Smooth muscle cell (in vitro differentiated cells): Measurements from ENCODE around the gene TAGAP. TPM values are rescaled to one million over a fixed set of nuclear protein-coding genes. Genes with fewer than 3 reads are reported as not detected.

ENCODE experiments used
- DNase-seq: peaks from one replicate; lab custom pipeline; 2025; ENCODE audit not compliant: unreplicated experiment; lab: John Stamatoyannopoulos, UW
- H2AFZ ChIP-seq: fragments of 200-600 bp; sonication (generic); 2 replicates; pipeline ENCODE4 v1.6.0; 2016; ENCODE audit warnings: antibody characterized with exemption, low read depth, mild to moderate bottlenecking
- H3F3A ChIP-seq: fragments of 200-600 bp; sonication (generic); 2 replicates; pipeline ENCODE4 v1.6.0; 2017; ENCODE audit warnings: antibody characterized with exemption, low read depth
- H3K27ac ChIP-seq: fragments of 200-600 bp; sonication (generic); 2 replicates; pipeline ENCODE4 v1.5.1; 2016; ENCODE audit warnings: low read depth, mild to moderate bottlenecking
- H3K27me3 ChIP-seq: fragments of 200-600 bp; sonication (generic); 2 replicates; pipeline ENCODE4 v1.6.1; 2016; ENCODE audit warnings: low read depth, mild to moderate bottlenecking
- H3K36me3 ChIP-seq: fragments of 200-600 bp; sonication (generic); 2 replicates; pipeline ENCODE4 v1.5.1; 2016; ENCODE audit warnings: low read depth
- H3K4me1 ChIP-seq: fragments of 200-600 bp; sonication (generic); 2 replicates; pipeline ENCODE4 v1.5.1; 2016; ENCODE audit warnings: low read depth
- H3K4me2 ChIP-seq: fragments of 200-600 bp; sonication (generic); 2 replicates; pipeline ENCODE4 v1.6.0; 2016; ENCODE audit warnings: mild to moderate bottlenecking
- H3K4me3 ChIP-seq: fragments of 200-600 bp; sonication (generic); 2 replicates; pipeline ENCODE4 v1.5.1; 2016; ENCODE audit warnings: mild to moderate bottlenecking
- H3K79me2 ChIP-seq: fragments of 200-600 bp; sonication (generic); 2 replicates; pipeline ENCODE4 v1.6.0; 2016; ENCODE audit warnings: low read depth, mild to moderate bottlenecking
- H3K9ac ChIP-seq: fragments of 200-600 bp; sonication (generic); 2 replicates; pipeline ENCODE4 v1.6.0; 2016; ENCODE audit warnings: low read depth
- H3K9me3 ChIP-seq: fragments of 200-600 bp; sonication (generic); replicated peaks from 2 replicates; pipeline ENCODE4 v1.5.1; 2016; ENCODE audit warnings: low read depth
- H4K20me1 ChIP-seq: fragments of 200-600 bp; sonication (generic); 2 replicates; pipeline ENCODE4 v1.6.0; 2016; ENCODE audit warnings: low read depth
- WGBS: methylation state at CpG from one replicate; pipeline ENCODE4 v1.1.7; 2016; ENCODE audit warnings: low lambda C conversion rate; 5-methylcytosine and 5-hydroxymethylcytosine counted together
- polyA plus RNA-seq: library from polyadenylated mRNA; unstranded; fragments of >200 nt; fragmentation: Nextera tagmentation; extraction: Ambion mirVana; gene quantifications from 2 replicates; pipeline ENCODE4 v1.2.1, GENCODE V29; 2016
- total RNA-seq: library from RNA; depleted of rRNA; stranded (reverse); fragments of >200 nt; gene quantifications from 2 replicates; pipeline ENCODE4 v1.2.3, GENCODE V29; 2014
- TF ChIP-seq, protein P1 (sequence below): fragments of 200-600 bp; sonication (generic); IDR thresholded peaks from 2 replicates; pipeline ENCODE4 v1.5.1; 2017; ENCODE audit warnings: borderline replicate concordance, mild to moderate bottlenecking, antibody characterized with exemption; ENCODE audit not compliant: insufficient read depth, poor library complexity, severe bottlenecking

Gene TAGAP, protein sequence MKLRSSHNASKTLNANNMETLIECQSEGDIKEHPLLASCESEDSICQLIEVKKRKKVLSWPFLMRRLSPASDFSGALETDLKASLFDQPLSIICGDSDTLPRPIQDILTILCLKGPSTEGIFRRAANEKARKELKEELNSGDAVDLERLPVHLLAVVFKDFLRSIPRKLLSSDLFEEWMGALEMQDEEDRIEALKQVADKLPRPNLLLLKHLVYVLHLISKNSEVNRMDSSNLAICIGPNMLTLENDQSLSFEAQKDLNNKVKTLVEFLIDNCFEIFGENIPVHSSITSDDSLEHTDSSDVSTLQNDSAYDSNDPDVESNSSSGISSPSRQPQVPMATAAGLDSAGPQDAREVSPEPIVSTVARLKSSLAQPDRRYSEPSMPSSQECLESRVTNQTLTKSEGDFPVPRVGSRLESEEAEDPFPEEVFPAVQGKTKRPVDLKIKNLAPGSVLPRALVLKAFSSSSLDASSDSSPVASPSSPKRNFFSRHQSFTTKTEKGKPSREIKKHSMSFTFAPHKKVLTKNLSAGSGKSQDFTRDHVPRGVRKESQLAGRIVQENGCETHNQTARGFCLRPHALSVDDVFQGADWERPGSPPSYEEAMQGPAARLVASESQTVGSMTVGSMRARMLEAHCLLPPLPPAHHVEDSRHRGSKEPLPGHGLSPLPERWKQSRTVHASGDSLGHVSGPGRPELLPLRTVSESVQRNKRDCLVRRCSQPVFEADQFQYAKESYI
- total RNA-seq (not detected in 2 replicates), polyA plus RNA-seq (not detected in 2 replicates)

DNA sequence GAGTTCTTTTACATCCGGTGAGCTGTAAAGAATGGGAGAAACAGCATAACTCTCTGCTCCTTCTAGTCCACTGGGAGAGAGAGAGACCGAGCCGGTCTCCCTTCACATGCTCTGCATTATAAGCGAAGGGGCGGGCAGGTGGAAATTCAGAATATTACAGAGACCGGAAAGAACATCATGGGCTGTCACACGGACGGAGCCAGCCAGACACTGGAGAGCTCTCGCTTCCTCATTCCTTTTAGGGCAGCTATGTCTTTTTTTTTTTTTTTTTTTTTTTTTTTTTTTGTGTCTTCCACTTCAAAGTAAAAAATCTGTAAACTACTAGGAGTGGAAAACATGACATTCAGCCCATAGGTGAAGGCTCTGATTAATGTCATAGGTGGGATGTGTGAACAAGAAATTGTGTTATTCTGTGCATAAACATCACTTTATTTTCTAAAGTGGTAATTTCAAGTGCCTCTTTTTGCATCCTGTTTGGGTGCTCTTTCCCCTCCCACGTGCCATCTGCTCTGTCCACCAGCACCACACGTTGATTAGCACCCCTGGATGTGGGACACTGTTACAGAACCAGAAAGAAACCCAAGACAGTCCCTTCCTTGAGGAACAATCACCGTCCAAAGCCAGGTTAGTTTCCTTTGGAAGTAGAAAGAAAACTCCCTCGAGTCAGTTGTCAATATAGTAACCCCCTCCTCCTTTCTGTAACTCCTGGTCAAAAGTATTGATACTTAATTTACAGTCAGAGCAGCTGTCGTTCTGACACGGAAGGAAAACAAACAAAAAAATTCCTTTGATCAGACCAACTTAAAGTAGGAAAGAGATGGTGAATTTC lies at the start of gene TAGAP:
Gene TAGAP (minus strand): TSS at position 93 of the 829 bp plus-strand sequence. CDS start 845 bp downstream, outside the sequence.
- Histone ChIP-seq H3K4me2 (no peak within 1 kb of the TSS), H3K9me3 (no peaks in the 10 kb centered on the region)
- no peak for DNase-seq

DNA sequence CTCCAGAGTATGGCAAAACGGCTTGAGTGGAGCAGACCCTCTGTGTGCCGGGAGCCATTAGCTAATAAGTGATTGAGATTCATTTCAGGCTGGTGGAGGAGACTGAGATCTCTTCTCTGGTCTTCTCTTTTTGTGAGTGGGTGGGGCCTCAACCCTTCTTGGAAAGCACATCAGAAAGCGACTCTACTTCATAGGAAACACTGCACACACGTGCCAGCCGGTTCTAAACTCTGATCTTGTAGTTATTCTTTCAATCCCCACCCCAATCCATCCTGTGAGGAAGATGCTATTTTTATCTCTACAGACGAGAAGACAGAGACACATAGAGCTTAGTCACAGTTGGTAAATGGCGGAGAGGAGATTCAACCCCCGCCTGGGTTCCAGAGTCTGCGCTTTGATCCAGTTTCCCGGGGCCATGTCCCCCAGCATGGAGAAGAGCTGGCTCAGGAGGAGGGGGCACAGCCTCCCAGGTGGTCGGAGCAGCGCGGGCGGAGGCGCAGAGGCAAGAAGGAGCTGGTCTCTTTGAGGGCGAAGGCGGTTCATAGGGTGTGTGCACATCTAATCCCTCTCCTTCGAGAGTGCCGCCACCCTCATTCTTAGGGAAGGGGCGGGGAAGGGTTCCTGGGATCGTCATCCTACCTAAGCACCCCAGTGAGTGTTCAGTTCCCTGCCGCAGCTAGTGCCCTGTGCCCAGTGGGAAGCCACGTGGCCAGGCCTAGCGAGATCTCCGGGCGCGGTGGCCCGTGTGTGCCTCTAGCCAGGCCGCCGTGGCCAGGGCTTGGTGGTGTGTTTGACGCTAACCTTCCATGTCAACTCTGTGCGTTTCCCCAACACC lies 49.0 kb upstream of the TAGAP start:
- H3K79me2 ChIP-seq = no peaks in the 10 kb centered on the region
- H3K4me2 ChIP-seq = no peak overlapping the region
- no peak for DNase-seq
- H3K36me3 ChIP-seq = no peaks in the 10 kb centered on the region
- no peaks in the 10 kb centered on the region for H3F3A ChIP-seq
- TF ChIP-seq, protein P1, sequence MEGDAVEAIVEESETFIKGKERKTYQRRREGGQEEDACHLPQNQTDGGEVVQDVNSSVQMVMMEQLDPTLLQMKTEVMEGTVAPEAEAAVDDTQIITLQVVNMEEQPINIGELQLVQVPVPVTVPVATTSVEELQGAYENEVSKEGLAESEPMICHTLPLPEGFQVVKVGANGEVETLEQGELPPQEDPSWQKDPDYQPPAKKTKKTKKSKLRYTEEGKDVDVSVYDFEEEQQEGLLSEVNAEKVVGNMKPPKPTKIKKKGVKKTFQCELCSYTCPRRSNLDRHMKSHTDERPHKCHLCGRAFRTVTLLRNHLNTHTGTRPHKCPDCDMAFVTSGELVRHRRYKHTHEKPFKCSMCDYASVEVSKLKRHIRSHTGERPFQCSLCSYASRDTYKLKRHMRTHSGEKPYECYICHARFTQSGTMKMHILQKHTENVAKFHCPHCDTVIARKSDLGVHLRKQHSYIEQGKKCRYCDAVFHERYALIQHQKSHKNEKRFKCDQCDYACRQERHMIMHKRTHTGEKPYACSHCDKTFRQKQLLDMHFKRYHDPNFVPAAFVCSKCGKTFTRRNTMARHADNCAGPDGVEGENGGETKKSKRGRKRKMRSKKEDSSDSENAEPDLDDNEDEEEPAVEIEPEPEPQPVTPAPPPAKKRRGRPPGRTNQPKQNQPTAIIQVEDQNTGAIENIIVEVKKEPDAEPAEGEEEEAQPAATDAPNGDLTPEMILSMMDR = no peak
- no peaks in the 10 kb centered on the region for H4K20me1 ChIP-seq
- H3K9me3 ChIP-seq = no peaks in the 10 kb centered on the region
- H3K9ac ChIP-seq = no peak overlapping the region
- H3K27me3 ChIP-seq = no peaks in the 10 kb centered on the region
- H3K4me3 ChIP-seq = no peak overlapping the region
- H3K27ac ChIP-seq = no peak overlapping the region
- H2AFZ ChIP-seq = no peak overlapping the region
- H3K4me1 ChIP-seq = no peaks in the 10 kb centered on the region
- 85% methylated on average over 32 of the region's 32 CpGs for WGBS

More for the DNA sequence above, at the start of gene TAGAP:
- 68% methylated on average over 15 of the region's 15 CpGs for WGBS
- no peaks in the 10 kb centered on the region for H3F3A ChIP-seq
- H3K4me1 ChIP-seq = no peaks in the 10 kb centered on the region
- H3K4me3 ChIP-seq = peak within 1 kb of the TSS; percentile 13
- TF ChIP-seq, protein P1 = no peak
- no peak within 1 kb of the TSS for H2AFZ ChIP-seq
- H4K20me1 ChIP-seq = no peaks in the 10 kb centered on the region
- no peaks in the 10 kb centered on the region for H3K27me3 ChIP-seq
- H3K27ac ChIP-seq = no peak within 1 kb of the TSS
- no peaks in the 10 kb centered on the region for H3K36me3 ChIP-seq
- H3K9ac ChIP-seq = no peak within 1 kb of the TSS
- no peaks in the 10 kb centered on the region for H3K79me2 ChIP-seq

DNA sequence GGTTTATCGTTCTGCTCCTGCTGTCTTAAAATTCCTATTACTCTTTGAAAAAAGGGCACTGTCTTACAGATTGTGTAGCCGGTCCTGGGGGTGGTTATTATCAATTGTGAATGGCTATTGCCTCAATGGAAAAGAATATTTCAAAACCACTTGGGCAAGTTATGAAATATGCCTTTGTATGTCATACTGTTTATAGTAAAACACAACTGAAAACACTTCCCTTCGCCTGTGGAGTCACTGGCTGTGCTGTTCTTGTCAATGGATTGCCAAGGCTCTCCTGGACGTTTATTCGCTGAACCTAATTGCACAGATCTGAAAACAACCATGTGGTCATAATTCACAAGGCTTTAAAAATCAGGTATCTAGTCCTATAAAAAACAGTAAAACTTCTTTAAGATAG lies 47.8 kb upstream of the TAGAP start:
- Histone ChIP-seq H3K9me3 (no peaks in the 10 kb centered on the region), H3K27me3 (no peaks in the 10 kb centered on the region), H3F3A (no peaks in the 10 kb centered on the region), H3K4me3 (no peak overlapping the region), H3K27ac (no peak overlapping the region), H3K36me3 (no peaks in the 10 kb centered on the region), H3K79me2 (no peaks in the 10 kb centered on the region), H4K20me1 (no peaks in the 10 kb centered on the region), H3K4me2 (no peak overlapping the region), H3K9ac (no peak overlapping the region), H2AFZ (no peak overlapping the region), H3K4me1 (no peaks in the 10 kb centered on the region)
- TF ChIP-seq, protein P1 = no peak
- DNase-seq = no peak
- WGBS = 91% methylated on average over 5 of the region's 5 CpGs
